Bone marrow (tissue), 2 donors: Measurements from ENCODE around the gene ZNF100.
A peak's percentile ranks its signal among the peaks of the same experiment; 100 is the strongest.
"Not testable (repeated sequence)": the region's sequence is repeated elsewhere in the genome, so short reads cannot be mapped to it uniquely, and the experiment has no call there.

Source experiments
- DNase-seq, 2 donors: peaks; one replicate each; lab custom pipeline; 2025; lab: John Stamatoyannopoulos, UW

ZNF100 gene

DNA sequence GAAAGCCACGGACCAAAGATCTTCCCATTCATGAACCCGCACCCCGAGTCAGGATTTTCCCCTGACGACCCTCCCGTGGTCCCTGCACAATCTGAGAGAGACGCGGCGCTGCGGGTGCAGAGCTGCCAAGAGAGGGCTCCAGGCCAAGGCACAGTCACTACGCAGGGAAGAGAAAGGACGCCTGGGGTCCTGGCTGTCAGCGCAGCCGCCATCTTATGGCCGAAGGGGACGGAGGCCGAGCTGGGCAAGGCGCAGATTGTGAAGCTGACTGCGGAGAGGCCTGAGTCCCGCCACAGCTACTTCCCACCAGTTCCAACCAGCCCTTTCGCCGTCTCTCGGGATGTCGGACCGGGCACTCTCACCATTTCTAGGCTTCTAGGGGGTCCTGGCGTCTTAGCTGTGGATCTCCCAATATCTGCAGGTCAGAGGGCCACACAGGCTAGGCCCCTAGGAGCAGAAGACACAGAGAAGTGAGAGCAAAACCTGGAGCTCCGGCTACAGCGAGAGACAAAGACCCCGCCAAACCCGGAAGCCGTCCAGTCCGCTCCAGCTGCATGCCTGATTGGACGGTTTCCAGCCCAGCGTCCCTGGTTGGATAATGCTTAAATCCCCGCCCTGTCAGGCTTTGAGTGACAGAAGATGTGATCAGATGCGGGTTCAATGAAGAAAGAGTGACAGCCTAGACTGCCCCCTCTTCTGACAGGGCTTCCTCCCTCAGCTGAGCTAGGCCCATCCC lies at the start of gene ZNF100:
ZNF100 (minus strand) TSS at position 515 of the 736 bp plus-strand sequence; CDS start at position 365, 150 bp downstream.
- DNase-seq: peak; percentile 64 to 87

DNA sequence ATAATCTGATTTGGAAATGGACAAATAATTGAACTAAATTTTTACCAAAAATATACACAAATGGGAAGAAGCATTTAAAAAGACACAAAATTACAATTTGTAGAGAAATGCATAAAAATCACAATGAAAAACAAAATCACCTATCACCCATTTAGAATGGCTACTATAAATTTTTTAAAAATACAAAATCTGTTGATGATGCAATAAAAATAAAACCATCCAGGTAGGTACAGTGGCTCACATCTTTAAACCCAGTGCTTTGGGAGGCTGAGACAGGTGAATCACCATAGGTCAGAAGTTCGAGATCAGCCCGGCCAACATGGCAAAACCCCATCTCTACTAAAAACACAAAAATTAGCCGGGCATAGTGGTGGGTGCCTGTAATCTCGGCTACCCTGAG lies 45.1 kb upstream of the ZNF100 start:
- DNase-seq: no peak

DNA sequence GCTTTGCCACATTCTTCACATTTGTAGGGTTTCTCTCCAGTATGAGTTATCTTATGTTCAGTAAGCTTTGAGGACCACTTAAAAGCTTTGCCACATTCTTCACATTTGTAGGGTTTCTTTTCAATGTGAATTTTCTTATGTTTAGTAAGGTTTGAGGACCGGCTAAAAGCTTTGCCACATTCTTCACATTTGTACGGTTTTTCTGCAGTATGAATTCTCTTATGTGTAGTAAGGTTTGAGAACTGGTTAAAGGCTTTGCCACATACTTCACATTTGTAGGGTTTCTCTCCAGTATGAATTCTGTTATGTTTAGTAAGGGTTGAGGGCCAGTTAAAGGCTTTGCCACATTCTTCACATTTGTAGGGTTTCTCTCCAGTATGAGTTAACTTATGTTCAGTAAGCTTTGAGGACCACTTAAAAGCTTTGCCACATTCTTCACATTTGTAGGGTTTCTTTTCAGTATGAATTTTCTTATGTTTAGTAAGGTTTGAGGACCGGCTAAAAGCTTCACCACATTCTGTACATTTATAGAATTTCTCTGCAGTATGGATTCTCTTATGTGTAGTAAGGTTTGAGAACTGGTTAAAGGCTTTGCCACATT lies 41.1 kb upstream of the ZNF100 start:
- not testable (repeated sequence) for DNase-seq

DNA sequence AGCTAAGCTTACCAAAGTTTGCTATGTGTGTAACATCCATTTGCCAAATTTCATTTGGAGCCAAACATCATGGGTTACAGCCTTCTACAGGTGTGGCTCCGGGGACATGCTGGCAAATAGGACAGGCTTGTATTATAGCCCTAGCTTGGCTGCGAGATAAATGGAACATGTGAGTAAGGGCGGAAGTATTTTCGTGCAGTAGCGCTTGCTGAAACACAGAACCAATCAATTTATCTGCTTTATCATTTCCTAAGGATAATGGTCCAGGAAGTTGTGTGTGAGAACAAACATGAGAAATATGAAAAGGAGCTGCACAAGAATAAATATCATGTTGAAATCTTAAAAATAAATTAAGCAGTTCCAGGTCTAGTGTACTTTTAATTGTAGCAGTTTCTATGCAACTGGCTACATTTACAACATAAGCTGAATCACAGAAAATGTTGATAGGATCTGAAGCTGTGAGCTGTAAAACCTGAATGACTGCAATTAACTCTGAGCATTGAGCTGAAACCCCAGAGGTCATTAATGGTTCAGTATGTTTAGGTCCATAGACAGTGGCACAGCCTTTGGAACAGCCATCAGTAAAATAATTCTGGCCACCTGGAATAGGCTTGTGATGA lies 22.2 kb upstream of the ZNF100 start:
- no peak for DNase-seq

DNA sequence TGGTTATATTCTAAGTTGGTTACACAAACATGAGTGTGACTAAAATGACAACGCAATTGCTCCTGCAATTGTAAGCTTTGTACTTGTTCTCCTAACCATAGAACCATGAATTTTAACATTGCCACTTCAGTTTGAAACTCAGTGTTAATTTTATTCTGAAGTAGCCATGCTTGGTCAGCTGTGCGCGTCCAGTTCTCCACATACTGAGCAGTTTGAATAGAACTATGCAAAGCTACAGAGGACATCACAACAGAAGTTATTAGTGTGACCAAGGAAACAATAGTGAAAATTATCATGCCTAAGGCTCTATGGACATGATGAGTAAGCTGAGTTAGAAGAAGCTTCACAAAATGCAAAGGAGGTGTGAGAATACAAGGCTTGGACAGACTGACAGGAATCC lies 19.6 kb upstream of the ZNF100 start:
- DNase-seq: no peak

DNA sequence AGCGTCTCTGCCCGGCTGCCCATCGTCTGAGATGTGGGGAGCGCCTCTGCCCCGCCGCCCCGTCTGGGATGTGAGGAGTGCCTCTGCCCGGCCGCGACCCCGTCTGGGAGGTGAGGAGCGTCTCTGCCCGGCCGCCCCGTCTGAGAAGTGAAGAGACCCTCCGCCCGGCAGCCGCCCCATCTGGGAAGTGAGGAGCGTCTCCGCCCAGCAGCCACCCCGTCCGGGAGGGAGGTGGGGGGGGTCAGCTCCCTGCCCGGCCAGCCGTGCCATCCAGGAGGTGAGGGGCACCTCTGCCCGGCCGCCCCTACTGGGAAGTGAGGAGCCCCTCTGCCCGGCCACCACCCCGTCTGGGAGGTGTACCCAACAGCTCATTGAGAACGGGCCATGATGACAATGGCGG lies 8.4 kb upstream of the ZNF100 start:
- DNase-seq: not testable (repeated sequence)

DNA sequence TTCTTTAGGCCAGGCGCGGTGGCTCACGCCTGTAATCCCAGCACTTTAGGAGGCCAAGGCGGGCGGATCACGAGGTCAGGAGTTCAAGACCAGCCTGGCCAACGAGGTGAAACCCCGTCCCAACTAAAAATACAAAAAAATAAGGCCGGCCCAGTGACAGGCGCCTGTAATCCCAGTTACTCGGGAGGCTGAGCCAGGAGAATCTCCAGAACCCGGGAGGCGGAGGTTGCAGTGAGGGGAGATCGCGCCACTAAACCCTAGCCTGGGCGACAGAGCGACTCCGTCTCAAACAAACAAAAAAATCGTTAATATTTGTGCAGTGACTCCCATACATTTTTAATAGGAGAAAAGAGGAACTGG lies 694 bp downstream of the ZNF100 start:
- not testable (repeated sequence) for DNase-seq

DNA sequence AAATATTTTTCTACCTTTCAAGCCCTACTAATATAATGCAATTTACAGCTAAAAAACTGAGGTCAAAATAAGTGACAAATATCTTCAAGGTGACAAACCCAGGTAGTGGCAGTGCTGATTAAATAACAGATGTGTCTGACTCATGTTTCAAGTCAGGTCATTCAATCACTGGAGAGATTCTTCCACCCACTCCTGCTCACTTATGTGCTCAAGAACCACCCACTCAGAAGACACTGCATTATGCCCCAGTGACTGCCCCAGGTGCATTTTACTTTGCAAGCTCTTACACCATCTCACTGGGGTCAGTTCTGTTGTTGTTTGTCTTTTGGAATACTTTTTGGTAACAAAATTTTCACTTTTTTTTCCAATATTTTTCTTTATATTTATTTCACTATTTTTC lies 2.2 kb downstream of the ZNF100 start:
- no peak for DNase-seq

DNA sequence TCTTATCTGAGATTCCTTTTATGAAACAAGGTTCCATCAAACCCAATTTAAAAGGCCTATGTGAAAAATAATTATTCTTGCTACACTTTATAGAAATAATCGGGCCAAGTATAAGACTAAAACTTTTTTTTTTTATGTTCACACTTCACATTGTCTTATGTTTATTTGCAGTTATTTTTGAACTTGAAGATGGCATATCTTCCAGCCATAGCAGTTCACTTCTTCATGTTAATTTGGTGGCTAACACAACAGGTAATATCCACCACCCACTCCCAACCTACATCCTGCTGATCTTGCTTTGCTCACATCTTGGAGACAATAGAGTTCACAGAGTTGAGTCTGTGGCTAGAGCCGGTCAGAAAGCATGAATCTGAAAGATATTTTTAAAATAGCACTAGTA lies 5.8 kb downstream of the ZNF100 start:
- not testable (repeated sequence) for DNase-seq

DNA sequence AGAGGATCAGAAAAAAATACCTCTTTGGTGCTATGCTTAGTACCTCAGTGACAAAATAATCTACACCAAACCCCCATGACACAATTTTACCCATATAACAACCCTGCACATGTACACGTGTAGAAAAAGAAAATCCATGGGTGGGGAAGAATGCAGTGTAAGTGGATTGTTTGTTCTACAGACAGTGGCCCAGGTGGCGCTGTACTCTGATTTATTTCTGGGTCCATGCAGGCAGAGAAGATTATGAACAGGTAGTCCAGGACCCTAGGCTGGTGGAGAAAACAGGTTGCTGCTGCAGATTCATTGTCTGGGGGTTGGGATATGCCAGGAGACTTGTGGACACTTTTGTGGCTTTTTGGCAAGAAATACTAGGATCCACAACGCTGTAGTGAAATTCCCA lies 9.1 kb downstream of the ZNF100 start:
- no peak for DNase-seq

DNA sequence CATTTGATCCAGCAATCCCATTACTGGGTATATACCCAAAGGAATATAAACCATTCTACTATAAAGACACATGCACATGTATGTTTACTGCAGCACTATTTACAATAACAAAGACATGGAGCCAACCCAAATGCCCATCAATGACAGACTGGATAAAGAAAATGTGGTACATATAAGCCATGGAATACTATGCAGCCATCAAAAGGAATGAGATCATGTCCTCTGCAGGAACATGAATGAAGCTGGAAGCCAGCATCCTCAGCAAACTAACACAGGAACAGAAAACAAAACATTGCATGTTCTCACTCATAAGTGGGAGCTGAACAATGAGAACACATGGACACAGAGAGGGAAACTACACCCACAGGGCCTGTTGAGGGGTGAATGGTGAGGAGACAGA lies 11.8 kb downstream of the ZNF100 start:
- not testable (repeated sequence) for DNase-seq

DNA sequence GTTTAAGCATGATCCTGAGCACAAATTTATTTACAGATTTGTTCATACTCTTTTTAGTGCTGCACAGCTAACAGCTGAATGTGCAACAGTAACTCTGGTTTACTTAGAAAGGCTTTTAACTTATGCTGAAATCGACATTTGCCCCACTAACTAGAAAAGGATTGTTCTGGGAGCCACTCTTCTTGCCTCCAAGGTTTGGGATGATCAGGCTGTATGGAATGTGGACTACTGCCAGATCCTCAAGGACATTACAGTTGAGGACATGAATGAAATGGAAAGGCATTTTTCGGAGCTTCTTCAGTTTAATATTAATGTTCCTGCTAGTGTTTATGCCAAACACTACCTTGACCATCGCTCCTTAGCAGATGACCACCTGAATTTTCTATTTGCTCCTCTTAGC lies 16.0 kb downstream of the ZNF100 start:
- no peak for DNase-seq

DNA sequence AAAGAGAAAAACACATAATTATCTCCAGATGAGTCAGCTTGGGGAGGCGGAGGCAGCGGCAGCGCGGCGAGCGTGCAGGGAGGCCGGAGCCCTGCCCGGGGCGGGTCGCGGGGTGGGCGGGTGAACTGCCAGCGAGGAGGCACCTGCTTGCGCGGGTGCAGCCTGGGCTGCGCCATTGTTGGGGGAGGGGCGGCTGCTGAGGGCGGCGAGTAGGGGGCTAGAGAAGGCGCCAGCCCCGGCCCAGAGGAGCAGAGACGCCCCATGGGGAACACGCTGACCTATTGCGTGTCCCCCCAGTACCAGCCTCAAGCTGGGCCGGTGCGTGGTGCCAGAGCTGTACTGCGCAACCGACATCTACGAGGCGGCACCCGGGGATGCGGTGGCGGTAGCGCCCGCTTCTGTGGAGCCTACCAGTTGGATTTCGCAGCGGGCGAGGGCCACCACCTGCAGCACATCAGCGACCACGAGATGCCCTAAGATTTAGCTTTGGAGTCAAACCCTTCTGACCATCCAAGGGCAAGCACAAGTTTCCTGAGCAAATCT lies 16.7 kb downstream of the ZNF100 start:
- DNase-seq: no peak

DNA sequence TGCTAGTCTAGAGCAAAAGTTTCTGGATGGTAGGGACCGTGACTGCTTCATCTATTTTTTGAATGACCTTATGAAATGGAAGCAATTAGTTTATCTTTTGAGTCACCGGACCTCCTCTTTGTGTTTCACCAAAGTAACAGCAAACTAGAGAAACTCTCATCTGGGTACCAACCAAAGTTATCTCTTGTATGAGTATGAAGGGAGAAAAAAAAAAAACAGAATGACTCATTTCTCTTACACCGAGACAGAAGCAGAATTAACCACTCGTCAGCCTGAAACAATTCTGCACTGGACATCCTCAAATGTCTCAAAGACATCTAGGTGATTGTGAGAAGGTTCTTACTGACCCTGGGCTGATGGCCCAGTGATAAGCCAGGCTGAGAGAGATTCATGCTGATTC lies 18.3 kb downstream of the ZNF100 start:
- DNase-seq: no peak

DNA sequence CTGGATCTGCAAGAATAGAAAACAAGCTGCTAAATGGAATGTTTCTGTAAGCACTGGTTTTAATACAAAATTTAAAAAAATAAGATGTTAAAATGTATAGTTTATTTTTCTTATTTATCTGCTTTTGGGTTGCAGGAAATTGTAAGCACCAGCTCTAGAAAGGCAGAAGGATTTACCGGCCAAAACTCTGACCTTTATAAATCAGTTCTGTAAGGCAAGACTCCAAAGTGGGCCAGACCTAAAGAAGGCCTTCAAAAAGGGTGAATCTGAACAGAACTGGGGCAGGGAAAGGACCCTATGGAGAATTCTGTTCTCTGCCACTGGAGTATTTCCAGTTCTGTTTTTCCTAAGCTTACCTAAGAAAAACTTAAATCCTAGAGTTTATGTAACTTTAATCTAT lies 19.3 kb downstream of the ZNF100 start:
- no peak for DNase-seq

DNA sequence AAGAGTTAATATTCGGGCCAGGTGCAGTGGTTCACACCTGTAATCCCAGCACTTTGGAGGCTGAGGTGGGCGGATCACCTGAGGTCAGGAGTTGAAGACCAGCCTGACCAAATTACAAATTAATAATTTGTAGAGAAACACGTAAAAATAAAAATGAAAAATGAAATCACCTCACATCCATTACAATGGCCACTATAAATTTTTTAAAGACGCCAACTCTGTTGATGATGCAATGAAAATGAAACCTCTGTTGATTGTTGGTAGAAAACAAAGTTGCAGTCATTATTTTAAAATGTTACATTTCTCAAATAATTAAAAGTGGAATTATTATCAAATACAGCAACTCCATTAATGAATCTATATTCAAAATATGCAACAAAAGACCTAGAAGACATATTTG lies 26.8 kb downstream of the ZNF100 start:
- no peak for DNase-seq

DNA sequence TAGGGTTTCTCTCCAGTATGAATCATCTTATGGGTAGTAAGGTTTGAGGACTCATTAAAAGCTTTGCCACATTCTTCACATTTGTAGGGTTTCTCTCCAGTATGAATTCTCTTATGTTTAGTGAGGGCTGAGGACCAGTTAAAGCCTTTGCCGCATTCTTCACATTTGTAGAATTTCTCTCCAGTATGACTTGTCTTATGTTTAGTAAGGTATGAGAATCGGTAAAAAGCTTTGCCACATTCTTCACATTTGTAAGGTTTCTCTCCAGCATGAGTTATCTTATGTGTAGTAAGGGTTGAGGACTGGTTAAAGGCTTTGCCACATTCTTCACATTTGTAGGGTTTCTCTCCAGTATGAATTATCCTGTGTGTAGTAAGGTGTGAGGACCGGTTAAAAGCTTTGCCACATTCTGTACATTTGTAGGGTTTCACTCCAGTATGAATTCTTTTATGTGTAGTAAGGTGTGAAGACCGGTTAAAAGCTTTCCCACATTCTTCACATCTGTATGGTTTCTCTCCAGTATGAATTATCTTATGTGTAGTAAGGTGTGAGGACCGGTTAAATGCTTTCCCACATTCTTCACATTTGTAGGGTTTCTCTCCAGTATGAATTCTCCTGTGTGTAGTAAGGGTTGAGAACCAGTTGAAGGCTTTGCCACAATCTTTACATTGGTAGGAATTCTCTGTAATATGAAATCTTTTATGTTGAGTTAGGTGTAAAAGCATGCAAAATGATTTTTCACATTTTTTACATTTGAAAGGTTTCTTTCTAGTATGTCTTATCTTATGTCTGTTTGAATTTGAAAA lies 40.2 kb downstream of the ZNF100 start:
- not testable (repeated sequence) for DNase-seq

DNA sequence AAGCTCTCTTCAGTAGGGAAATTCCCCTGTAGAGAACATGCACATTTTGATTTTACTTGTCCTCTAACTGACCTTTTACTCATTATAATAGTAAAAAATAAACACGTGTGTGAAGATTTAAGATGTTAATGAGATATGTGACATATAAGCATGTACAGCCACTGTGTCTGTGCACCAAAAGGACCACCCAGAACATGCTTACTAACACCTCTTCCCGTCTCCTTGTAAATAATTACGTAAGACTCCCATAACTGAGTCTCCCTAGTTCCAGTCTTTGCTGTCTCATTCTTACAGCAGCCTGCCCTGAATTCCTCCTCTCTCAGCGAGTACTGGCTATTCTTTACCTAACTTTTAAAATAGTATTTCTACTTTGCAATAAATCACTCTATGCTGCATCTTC lies 53.6 kb downstream of the ZNF100 start:
- DNase-seq: no peak

DNA sequence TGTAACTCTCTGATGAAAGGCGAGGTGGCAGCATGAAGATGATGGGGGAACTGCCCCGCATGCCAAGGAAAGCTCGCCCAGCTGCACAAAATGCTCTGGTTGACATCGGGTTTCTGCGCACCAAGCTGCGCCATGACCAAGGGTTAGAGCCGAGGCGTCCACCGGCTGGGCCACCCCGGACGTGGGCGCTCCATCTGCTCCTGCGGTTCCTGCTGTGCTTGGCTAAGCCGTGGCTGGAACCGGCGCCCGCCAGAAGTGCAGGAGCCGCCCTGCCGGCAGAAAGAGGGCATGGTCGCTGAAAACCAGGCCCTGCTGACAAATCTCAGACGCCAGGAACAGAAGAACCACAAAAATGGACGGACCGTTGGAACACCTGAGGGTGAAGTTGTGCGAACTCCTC lies 57.9 kb downstream of the ZNF100 start:
- no peak for DNase-seq

DNA sequence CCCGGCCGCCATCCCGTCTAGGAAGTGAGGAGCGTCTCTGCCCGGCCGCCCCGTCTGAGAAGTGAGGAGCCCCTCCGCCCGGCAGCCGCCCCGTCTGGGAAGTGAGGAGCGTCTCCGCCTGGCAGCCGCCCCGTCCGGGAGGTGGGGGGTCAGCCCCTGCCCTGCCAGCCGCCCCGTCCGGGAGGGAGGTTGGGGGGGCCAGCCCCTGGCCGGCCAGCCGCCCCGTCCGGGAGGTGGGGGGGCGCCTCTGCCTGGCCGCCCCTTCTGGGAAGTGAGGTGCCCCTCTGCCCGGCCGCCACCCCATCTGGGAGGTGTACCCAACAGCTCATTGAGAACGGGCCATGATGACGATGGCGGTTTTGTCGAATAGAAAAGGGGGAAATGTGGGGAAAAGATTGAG lies 59.5 kb downstream of the ZNF100 start:
- not testable (repeated sequence) for DNase-seq

DNA sequence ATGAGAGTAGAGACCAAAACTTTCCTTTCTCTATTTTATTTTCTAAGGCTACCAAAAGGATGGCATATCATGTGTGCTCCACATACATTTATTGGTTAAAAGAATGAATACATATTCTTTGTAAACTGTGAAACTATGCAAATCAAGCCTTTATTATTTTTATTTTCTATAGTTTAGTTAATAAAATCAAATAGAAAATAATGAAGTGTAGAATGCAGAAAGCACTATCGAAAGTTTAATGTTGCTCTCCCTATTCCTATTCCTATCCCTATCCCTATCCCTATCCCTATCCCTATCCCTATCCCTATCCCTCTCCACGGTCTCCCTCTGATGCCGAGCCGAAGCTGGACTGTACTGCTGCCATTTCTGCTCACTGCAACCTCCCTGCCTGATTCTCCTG lies 60.3 kb downstream of the ZNF100 start:
- no peak for DNase-seq

DNA sequence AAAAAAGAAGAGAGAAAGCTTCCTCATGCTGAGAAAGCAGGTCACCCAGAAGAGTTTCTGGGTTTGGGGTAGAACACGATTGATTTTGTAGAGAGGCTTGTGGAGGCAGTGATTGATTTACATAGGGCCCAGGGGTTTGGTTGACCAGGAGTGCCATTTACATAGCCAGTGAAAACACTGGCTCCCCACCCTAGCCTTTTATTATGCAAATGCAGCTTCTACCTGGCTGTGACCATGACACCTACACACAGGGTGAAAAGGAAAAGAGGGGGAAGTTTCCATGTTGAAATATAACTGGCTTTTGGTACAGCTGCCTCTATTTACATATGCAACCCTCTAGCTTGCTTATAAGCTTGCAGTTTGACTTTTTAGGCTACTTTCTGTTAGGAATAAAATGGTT lies 62.0 kb downstream of the ZNF100 start:
- no peak for DNase-seq
